ENCODE data around the gene KIF1A.

DNA sequence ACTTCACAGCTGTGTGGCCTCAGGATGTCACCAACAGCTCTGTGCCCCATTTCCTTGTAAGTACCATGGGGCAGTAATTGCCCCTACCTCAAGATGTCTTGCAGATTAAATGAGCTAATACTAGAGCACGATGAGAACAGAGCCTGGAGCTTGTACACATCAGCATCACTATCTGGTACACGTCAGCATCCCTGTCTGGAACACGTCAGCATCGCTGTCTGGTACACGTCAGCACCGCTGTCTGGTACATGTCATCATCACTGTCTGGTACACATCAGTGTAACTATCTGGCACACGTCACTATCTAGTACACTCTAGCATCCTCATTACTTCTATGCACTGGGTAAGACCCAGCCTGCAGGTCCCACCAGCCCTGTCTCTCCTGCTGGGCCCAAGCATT is 91.2 kb downstream of the KIF1A start:
- TF ChIP-seq, protein P1, sequence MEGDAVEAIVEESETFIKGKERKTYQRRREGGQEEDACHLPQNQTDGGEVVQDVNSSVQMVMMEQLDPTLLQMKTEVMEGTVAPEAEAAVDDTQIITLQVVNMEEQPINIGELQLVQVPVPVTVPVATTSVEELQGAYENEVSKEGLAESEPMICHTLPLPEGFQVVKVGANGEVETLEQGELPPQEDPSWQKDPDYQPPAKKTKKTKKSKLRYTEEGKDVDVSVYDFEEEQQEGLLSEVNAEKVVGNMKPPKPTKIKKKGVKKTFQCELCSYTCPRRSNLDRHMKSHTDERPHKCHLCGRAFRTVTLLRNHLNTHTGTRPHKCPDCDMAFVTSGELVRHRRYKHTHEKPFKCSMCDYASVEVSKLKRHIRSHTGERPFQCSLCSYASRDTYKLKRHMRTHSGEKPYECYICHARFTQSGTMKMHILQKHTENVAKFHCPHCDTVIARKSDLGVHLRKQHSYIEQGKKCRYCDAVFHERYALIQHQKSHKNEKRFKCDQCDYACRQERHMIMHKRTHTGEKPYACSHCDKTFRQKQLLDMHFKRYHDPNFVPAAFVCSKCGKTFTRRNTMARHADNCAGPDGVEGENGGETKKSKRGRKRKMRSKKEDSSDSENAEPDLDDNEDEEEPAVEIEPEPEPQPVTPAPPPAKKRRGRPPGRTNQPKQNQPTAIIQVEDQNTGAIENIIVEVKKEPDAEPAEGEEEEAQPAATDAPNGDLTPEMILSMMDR (IDR thresholded peaks at IDR 0.05; ENCODE audit: low read length), result no peak
- no peak for TF ChIP-seq EZH2 (IDR thresholded peaks at IDR 0.05; ENCODE audit: borderline replicate concordance, low read length)

All from OCI-LY1 (cell line).